Vagina (tissue), 2 donors: Measurements from ENCODE around the gene GOLGA8J. TPM values are rescaled to one million over a fixed set of nuclear protein-coding genes. Genes with fewer than 3 reads are reported as not detected.

Experiments used
- DNase-seq, 2 donors: peaks; one replicate each; pipeline ENCODE4 v3.0.0-alpha.2; 2017; ENCODE audit errors: extremely low spot score in 2 of 2
- H3K27ac ChIP-seq: fragments of 200-600 bp; sonication (generic); one replicate; pipeline ENCODE4 v1.5.1; 2019
- H3K27me3 ChIP-seq: fragments of 200-600 bp; sonication (generic); one replicate; pipeline ENCODE4 v1.5.1; 2019
- H3K36me3 ChIP-seq, 2 donors: fragments of 200-600 bp; sonication (generic); one replicate each; pipeline ENCODE4 v1.5.1; 2017 to 2019
- H3K4me1 ChIP-seq: fragments of 200-600 bp; sonication (generic); one replicate; pipeline ENCODE4 v1.5.1; 2019
- H3K4me3 ChIP-seq, 2 donors: fragments of 200-600 bp; sonication (generic); 1 replicate in 1 of 2; 2 replicates in 1 of 2; pipeline ENCODE4 v1.5.1; 2016 to 2019
- H3K9me3 ChIP-seq: fragments of 200-600 bp; sonication (generic); one replicate; pipeline ENCODE4 v1.5.1; 2019
- POLR2A ChIP-seq, 2 donors: fragments of 450-650 bp; IDR thresholded peaks; one replicate each; pipeline ENCODE4 v1.6.1; 2017; ENCODE audit warnings: antibody characterized with exemption in 2 of 2, mild to moderate bottlenecking in 2 of 2, moderate library complexity in 2 of 2
- POLR2AphosphoS5 ChIP-seq, 2 donors: sonication (generic); formaldehyde crosslinking; IDR thresholded peaks; one replicate each; pipeline ENCODE4 v1.9.0; 2017; ENCODE audit warnings: antibody characterized with exemption in 2 of 2, mild to moderate bottlenecking in 2 of 2, low read depth in 1 of 2; ENCODE audit not compliant: insufficient read depth in 1 of 2
- intact Hi-C: fragments of 100-400 bp; cut with DNase I; formaldehyde crosslinking; loops from one replicate; pipeline ENCODE4 v1.15.1; 2023
- total RNA-seq: library from RNA; depleted of rRNA; stranded (reverse); fragments of >200 nt; gene quantifications from one replicate; pipeline ENCODE4 v1.2.3, GENCODE V29; 2016
- TF ChIP-seq, protein P1 (sequence below), 3 experiments: fragments of 450-650 bp in 2 of 3; fragments of 200-600 bp in 1 of 3; sonication (generic) in 1 of 3; IDR thresholded peaks; one replicate each; pipeline ENCODE4 v1.5.1; 2017 to 2019; ENCODE audit warnings: antibody characterized with exemption in 3 of 3, mild to moderate bottlenecking in 2 of 3, moderate library complexity in 2 of 3

GOLGA8J gene
- total RNA-seq, 1 donor from 2014 or later, result not detected

DNA sequence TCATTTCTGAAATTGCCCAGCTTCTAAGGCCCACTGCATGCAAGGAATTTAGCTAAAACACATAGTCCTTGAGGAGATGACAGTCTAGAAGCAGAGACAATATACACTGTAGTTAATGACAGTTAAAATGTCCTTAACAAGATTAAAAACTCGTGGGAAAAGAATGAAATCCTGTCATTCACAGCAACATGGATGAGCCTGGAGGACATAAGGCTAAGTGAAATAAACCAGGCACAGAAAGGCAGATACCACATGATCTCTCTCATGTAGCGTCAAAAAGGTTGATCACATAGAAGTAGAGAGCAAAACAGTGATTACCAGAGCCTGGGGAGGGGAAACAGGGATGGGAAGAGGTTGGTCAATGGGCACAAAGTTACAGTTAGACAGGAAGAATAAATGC lies 36.3 kb upstream of the GOLGA8J start:
- H3K36me3 ChIP-seq, result no peaks in the 10 kb centered on the region
- H3K9me3 ChIP-seq, result no peaks in the 10 kb centered on the region
- intact Hi-C loops, result no loop called here
- no peak overlapping the region for H3K27ac ChIP-seq
- H3K4me3 ChIP-seq, result no peak overlapping the region
- no peak for DNase-seq
- TF ChIP-seq POLR2AphosphoS5 (IDR thresholded peaks at IDR 0.05; ENCODE audit: insufficient read depth in 1 of 2, low read depth in 1 of 2) (no peak), POLR2A (IDR thresholded peaks at IDR 0.05) (no peak)
- TF ChIP-seq, protein P1, sequence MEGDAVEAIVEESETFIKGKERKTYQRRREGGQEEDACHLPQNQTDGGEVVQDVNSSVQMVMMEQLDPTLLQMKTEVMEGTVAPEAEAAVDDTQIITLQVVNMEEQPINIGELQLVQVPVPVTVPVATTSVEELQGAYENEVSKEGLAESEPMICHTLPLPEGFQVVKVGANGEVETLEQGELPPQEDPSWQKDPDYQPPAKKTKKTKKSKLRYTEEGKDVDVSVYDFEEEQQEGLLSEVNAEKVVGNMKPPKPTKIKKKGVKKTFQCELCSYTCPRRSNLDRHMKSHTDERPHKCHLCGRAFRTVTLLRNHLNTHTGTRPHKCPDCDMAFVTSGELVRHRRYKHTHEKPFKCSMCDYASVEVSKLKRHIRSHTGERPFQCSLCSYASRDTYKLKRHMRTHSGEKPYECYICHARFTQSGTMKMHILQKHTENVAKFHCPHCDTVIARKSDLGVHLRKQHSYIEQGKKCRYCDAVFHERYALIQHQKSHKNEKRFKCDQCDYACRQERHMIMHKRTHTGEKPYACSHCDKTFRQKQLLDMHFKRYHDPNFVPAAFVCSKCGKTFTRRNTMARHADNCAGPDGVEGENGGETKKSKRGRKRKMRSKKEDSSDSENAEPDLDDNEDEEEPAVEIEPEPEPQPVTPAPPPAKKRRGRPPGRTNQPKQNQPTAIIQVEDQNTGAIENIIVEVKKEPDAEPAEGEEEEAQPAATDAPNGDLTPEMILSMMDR (IDR thresholded peaks at IDR 0.05), result no peak
- no peaks in the 10 kb centered on the region for H3K27me3 ChIP-seq
- no peaks in the 10 kb centered on the region for H3K4me1 ChIP-seq

DNA sequence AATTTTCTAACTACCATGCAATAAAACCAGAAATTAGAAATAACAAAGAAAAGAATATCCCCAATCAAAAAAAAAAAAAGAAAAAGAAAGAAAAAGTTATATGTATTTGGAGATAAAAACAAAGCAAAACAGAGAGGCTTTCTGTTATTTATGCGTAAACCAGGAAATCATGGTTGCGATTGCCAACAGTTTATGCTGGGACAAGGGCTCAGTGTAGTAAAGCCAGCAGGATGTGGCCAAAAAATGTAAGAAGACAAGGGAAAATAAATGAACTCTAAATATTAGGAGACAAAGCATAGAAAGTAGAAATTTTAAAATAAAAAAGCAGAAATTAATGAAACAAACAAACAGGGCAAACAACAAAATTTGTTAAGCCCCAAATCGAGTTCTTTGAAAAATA lies 27.2 kb upstream of the GOLGA8J start:
- H3K27me3 ChIP-seq, result no peaks in the 10 kb centered on the region
- no peaks in the 10 kb centered on the region for H3K9me3 ChIP-seq
- no peaks in the 10 kb centered on the region for H3K4me1 ChIP-seq
- TF ChIP-seq, protein P1 (IDR thresholded peaks at IDR 0.05), result no peak
- no peak for TF ChIP-seq POLR2A (IDR thresholded peaks at IDR 0.05)
- no peak for TF ChIP-seq POLR2AphosphoS5 (IDR thresholded peaks at IDR 0.05; ENCODE audit: insufficient read depth in 1 of 2, low read depth in 1 of 2)
- H3K4me3 ChIP-seq, result no peak overlapping the region
- H3K36me3 ChIP-seq, result no peaks in the 10 kb centered on the region
- DNase-seq, result no peak
- H3K27ac ChIP-seq, result no peak overlapping the region
- intact Hi-C loops, result no loop called here

DNA sequence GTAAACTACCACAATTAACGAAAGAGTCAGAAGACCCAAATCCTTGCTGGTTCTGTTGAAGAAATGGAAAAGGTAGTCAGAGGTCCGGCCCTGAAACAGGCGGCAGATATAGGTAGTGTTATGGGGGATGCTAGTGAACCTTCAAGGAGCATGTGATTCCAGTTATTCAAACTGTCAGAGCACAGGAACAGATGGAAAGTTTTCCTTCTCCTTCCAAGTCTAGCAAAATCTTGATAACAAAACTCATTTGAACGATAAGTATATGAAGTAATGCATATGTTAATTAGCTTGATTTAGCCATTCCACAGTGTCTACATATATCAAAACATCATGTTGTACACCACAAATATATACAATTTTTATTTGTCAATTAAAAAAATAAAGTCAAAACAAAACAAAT lies 26.6 kb upstream of the GOLGA8J start:
- H3K4me3 ChIP-seq, result no peak overlapping the region
- no peaks in the 10 kb centered on the region for H3K27me3 ChIP-seq

DNA sequence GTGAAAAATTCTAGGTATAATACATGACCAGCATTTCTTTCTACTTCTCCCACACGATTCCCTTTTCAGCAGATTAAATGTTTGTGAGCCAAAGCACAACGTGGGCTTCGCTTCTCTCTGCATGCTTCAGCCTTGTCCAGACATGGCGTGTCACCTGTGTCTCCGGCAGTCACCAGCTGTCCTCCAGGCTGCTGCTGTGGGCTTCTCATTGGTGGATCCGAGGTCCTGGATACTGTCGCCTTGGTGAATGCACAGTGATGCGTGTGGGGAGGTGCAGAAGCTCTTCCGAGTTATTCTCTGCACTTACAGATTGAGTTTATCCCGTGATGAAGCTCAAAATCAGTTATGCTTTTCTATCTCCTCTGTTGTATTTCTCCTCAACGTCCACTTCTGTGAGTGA lies 23.0 kb upstream of the GOLGA8J start:
- TF ChIP-seq, protein P1 (IDR thresholded peaks at IDR 0.05), result no peak
- TF ChIP-seq POLR2A (IDR thresholded peaks at IDR 0.05) (no peak), POLR2AphosphoS5 (IDR thresholded peaks at IDR 0.05; ENCODE audit: insufficient read depth in 1 of 2, low read depth in 1 of 2) (no peak)
- intact Hi-C loops, result loop anchor here (5.0 kb wide), 1 partner anchor 1153 kb away; no protein-coding TSS in a partner anchor
- no peak for DNase-seq
- no peaks in the 10 kb centered on the region for H3K4me1 ChIP-seq
- no peaks in the 10 kb centered on the region for H3K36me3 ChIP-seq
- H3K9me3 ChIP-seq, result no peaks in the 10 kb centered on the region
- H3K4me3 ChIP-seq, result no peak overlapping the region
- H3K27me3 ChIP-seq, result no peaks in the 10 kb centered on the region
- no peak overlapping the region for H3K27ac ChIP-seq

More for the DNA sequence above, 26.6 kb upstream of the GOLGA8J start:
- DNase-seq, result no peak
- Histone ChIP-seq H3K4me1 (no peaks in the 10 kb centered on the region), H3K9me3 (no peaks in the 10 kb centered on the region), H3K27ac (no peak overlapping the region), H3K36me3 (no peaks in the 10 kb centered on the region)
- intact Hi-C loops, result no loop called here
- TF ChIP-seq POLR2A (IDR thresholded peaks at IDR 0.05) (no peak), POLR2AphosphoS5 (IDR thresholded peaks at IDR 0.05; ENCODE audit: insufficient read depth in 1 of 2, low read depth in 1 of 2) (no peak)

DNA sequence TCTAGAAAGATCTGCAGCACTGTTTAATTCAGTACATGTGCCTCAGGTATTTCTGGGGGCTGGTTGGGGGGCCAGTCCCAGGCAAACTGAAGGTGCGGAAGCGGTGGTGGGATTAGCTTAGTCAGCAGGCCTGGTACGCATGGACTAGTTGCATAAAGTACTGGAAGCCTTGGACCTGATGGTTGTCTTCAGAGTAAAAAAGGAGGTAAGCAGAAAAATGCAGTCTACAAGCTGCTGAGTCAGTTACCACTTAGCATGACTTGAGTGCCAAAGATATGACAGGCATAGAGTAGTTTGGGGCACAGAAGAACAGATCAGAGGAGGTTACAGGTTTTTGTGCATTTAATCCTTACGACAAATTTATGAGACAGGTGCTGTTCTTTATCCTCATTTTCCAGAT lies 19.9 kb upstream of the GOLGA8J start:
- Histone ChIP-seq H3K36me3 (no peaks in the 10 kb centered on the region), H3K9me3 (no peaks in the 10 kb centered on the region), H3K4me1 (no peaks in the 10 kb centered on the region), H3K27ac (no peak overlapping the region), H3K27me3 (no peaks in the 10 kb centered on the region), H3K4me3 (no peak overlapping the region)
- intact Hi-C loops, result loop anchor here (5.0 kb wide), 1 partner anchor 1149 kb away; no protein-coding TSS in a partner anchor
- DNase-seq, result no peak
- TF ChIP-seq POLR2AphosphoS5 (IDR thresholded peaks at IDR 0.05; ENCODE audit: insufficient read depth in 1 of 2, low read depth in 1 of 2), result no peak
- no peak for TF ChIP-seq POLR2A (IDR thresholded peaks at IDR 0.05)
- TF ChIP-seq, protein P1 (IDR thresholded peaks at IDR 0.05), result no peak
